ENCODE data around the gene PPCDC. TPM values are rescaled to one million over a fixed set of nuclear protein-coding genes. Genes with fewer than 3 reads are reported as not detected.

Gene PPCDC
- total RNA-seq (2014; rRNA removed; shearing (Covaris generic)): 12.0 and 12.1 TPM in 2 replicates
- 32.5 and 37.6 TPM in 2 replicates for polyA plus RNA-seq (2015; cell fraction: cytosol; rRNA removed)
- 26.4 and 53.6 TPM in 2 replicates for polyA plus RNA-seq (2015; cell fraction: nucleus; rRNA removed)

GRCh38 chr15:75023181-75023871 is at the start of gene PPCDC:
PPCDC (plus strand) TSS chr15:75023590; CDS start chr15:75028319, 4,729 bp downstream.
- DNase-seq (ENCODE audit: low read depth, low spot score): peak; percentile 97
- in situ Hi-C loops (cut with HindIII; ENCODE audit: low pct_unique_long_range_greater_than_20kb, low sequenced_read_pairs): no loop called here

GRCh38 chr15:74976159-74976558 is 47.2 kb upstream of the PPCDC start:
- in situ Hi-C loops (cut with HindIII; ENCODE audit: low pct_unique_long_range_greater_than_20kb, low sequenced_read_pairs): no loop called here
- peak; percentile 24 for DNase-seq (ENCODE audit: low read depth, low spot score)

- DNase-seq (ENCODE audit: low read depth, low spot score): no peak
- in situ Hi-C loops (cut with HindIII; ENCODE audit: low pct_unique_long_range_greater_than_20kb, low sequenced_read_pairs): no loop called here
Observed at GRCh38 chr15:74977599-74977998, 45.8 kb upstream of the PPCDC start.

GRCh38 chr15:74978077-74978476 is 45.3 kb upstream of the PPCDC start:
- in situ Hi-C loops (cut with HindIII; ENCODE audit: low pct_unique_long_range_greater_than_20kb, low sequenced_read_pairs): no loop called here
- no peak for DNase-seq (ENCODE audit: low read depth, low spot score)

- in situ Hi-C loops (cut with HindIII; ENCODE audit: low pct_unique_long_range_greater_than_20kb, low sequenced_read_pairs): no loop called here
- DNase-seq (ENCODE audit: low read depth, low spot score): peak; percentile 22
Observed at GRCh38 chr15:74978503-74978902, 44.9 kb upstream of the PPCDC start.

- in situ Hi-C loops (cut with HindIII; ENCODE audit: low pct_unique_long_range_greater_than_20kb, low sequenced_read_pairs): no loop called here
- DNase-seq (ENCODE audit: low read depth, low spot score): no peak
Observed at GRCh38 chr15:74982183-74982582, 41.2 kb upstream of the PPCDC start.

- in situ Hi-C loops (cut with HindIII; ENCODE audit: low pct_unique_long_range_greater_than_20kb, low sequenced_read_pairs): no loop called here
- no peak for DNase-seq (ENCODE audit: low read depth, low spot score)
Observed at GRCh38 chr15:74983725-74984231, 39.6 kb upstream of the PPCDC start.

- in situ Hi-C loops (cut with HindIII; ENCODE audit: low pct_unique_long_range_greater_than_20kb, low sequenced_read_pairs): no loop called here
- DNase-seq (ENCODE audit: low read depth, low spot score): peak; percentile 59
Observed at GRCh38 chr15:74988007-74988800, 35.2 kb upstream of the PPCDC start.

- DNase-seq (ENCODE audit: low read depth, low spot score): no peak
- in situ Hi-C loops (cut with HindIII; ENCODE audit: low pct_unique_long_range_greater_than_20kb, low sequenced_read_pairs): no loop called here
Observed at GRCh38 chr15:74989527-74989926, 33.9 kb upstream of the PPCDC start.

GRCh38 chr15:74992619-74993018 is 30.8 kb upstream of the PPCDC start:
- no peak for DNase-seq (ENCODE audit: low read depth, low spot score)
- in situ Hi-C loops (cut with HindIII; ENCODE audit: low pct_unique_long_range_greater_than_20kb, low sequenced_read_pairs): no loop called here

- no peak for DNase-seq (ENCODE audit: low read depth, low spot score)
- in situ Hi-C loops (cut with HindIII; ENCODE audit: low pct_unique_long_range_greater_than_20kb, low sequenced_read_pairs): no loop called here
Observed at GRCh38 chr15:74994236-74994635, 29.2 kb upstream of the PPCDC start.

GRCh38 chr15:74994685-74995084 is 28.7 kb upstream of the PPCDC start:
- in situ Hi-C loops (cut with HindIII; ENCODE audit: low pct_unique_long_range_greater_than_20kb, low sequenced_read_pairs): no loop called here
- no peak for DNase-seq (ENCODE audit: low read depth, low spot score)

GRCh38 chr15:74995182-74995778 is 28.1 kb upstream of the PPCDC start, which contains the start of gene SCAMP5:
SCAMP5 (plus strand) TSS chr15:74995563; CDS start chr15:75011840, 16,277 bp downstream.
- in situ Hi-C loops (cut with HindIII; ENCODE audit: low pct_unique_long_range_greater_than_20kb, low sequenced_read_pairs): no loop called here
- peak; percentile 94 for DNase-seq (ENCODE audit: low read depth, low spot score)

- no peak for DNase-seq (ENCODE audit: low read depth, low spot score)
- in situ Hi-C loops (cut with HindIII; ENCODE audit: low pct_unique_long_range_greater_than_20kb, low sequenced_read_pairs): no loop called here
Observed at GRCh38 chr15:74995779-74996765, 27.3 kb upstream of the PPCDC start.

- DNase-seq (ENCODE audit: low read depth, low spot score): no peak
- in situ Hi-C loops (cut with HindIII; ENCODE audit: low pct_unique_long_range_greater_than_20kb, low sequenced_read_pairs): no loop called here
Observed at GRCh38 chr15:74997141-74997540, 26.2 kb upstream of the PPCDC start.

- in situ Hi-C loops (cut with HindIII; ENCODE audit: low pct_unique_long_range_greater_than_20kb, low sequenced_read_pairs): no loop called here
- DNase-seq (ENCODE audit: low read depth, low spot score): no peak
Observed at GRCh38 chr15:74997543-74997942, 25.8 kb upstream of the PPCDC start.

GRCh38 chr15:75001310-75001709 is 22.1 kb upstream of the PPCDC start:
- no peak for DNase-seq (ENCODE audit: low read depth, low spot score)
- in situ Hi-C loops (cut with HindIII; ENCODE audit: low pct_unique_long_range_greater_than_20kb, low sequenced_read_pairs): no loop called here

Measured in SK-MEL-5 (cell line).